GM12892 (cell line): ENCODE results near the gene NUDT2.

Experiments
- POLR2A ChIP-seq: IDR thresholded peaks from 2 replicates; pipeline ENCODE4 v1.6.1; 2011; ENCODE audit warnings: low read depth, low read length, control low read depth
- POLR2AphosphoS5 ChIP-seq: IDR thresholded peaks from 2 replicates; pipeline ENCODE4 v1.6.1; 2011; ENCODE audit warnings: low read depth, low read length, control low read depth
- TAF1 ChIP-seq: IDR thresholded peaks from 2 replicates; pipeline ENCODE4 v1.6.1; 2011; ENCODE audit warnings: low read depth, mild to moderate bottlenecking, control low read depth, low read length, borderline replicate concordance

GRCh38 chr9:34369636-34370035 is 40.3 kb downstream of the NUDT2 start:
- TF ChIP-seq POLR2A (no peak), POLR2AphosphoS5 (no peak), TAF1 (no peak)
